K562 (cell line): Measurements from ENCODE around the gene TMEM156. TPM values are rescaled to one million over a fixed set of nuclear protein-coding genes. Genes with fewer than 3 reads are reported as not detected.

Source experiments
- ARID1B ChIP-seq: fragments of 450-650 bp; IDR thresholded peaks from 2 replicates; pipeline ENCODE4 v1.6.1; 2016; ENCODE audit warnings: antibody characterized with exemption, mild to moderate bottlenecking, inconsistent platforms
- CBX2 ChIP-seq: fragments of 200-600 bp; sonication (generic); IDR thresholded peaks from one replicate; pipeline ENCODE4 v1.6.1; 2012; ENCODE audit warnings: mild to moderate bottlenecking, low read length, inconsistent platforms; ENCODE audit not compliant: insufficient read depth, poor library complexity, severe bottlenecking
- CEBPB ChIP-seq: fragments of 450-650 bp; IDR thresholded peaks from 2 replicates; pipeline ENCODE4 v1.6.1; 2016; ENCODE audit warnings: missing genetic modification characterization, missing compliant biosample characterization
- ESRRB ChIP-seq: fragments of 250-450 bp; sonication (Bioruptor Pico); IDR thresholded peaks from 2 replicates; pipeline ENCODE4 v1.5.0; 2020; ENCODE audit warnings: mild to moderate bottlenecking, moderate library complexity, borderline replicate concordance
- MAFF ChIP-seq: IDR thresholded peaks from 2 replicates; pipeline ENCODE4 v1.6.1; 2012; ENCODE audit warnings: low read length, improper control_type of control experiment
- PBX2 ChIP-seq, 2 experiments: IDR thresholded peaks in 1 of 2; conservative IDR thresholded peaks in 1 of 2; 2 replicates each; pipeline ENCODE4 v1.6.1; 2016; ENCODE audit warnings: low read depth in 2 of 2, mild to moderate bottlenecking in 1 of 2, missing compliant biosample characterization in 1 of 2, missing genetic modification characterization in 1 of 2, moderate library complexity in 1 of 2
- POLR2H ChIP-seq: IDR thresholded peaks from 2 replicates; pipeline ENCODE4 v1.6.1; 2016; ENCODE audit warnings: missing genetic modification characterization, low read depth, mild to moderate bottlenecking, control low read depth, missing compliant biosample characterization, moderate library complexity
- RAD21 ChIP-seq, 2 experiments: fragments of 250-450 bp in 1 of 2; fragments of 450-650 bp in 1 of 2; sonication (Bioruptor Pico) in 1 of 2; formaldehyde crosslinking in 1 of 2; IDR thresholded peaks in 1 of 2; conservative IDR thresholded peaks in 1 of 2; 2 replicates each; pipeline versions ENCODE4 v1.4.0 to v1.8.0; 2020 to 2022; ENCODE audit warnings: mild to moderate bottlenecking in 2 of 2, moderate library complexity in 1 of 2
- SMARCB1 ChIP-seq: IDR thresholded peaks from 2 replicates; pipeline ENCODE4 v1.6.1; 2011; ENCODE audit warnings: improper control_type of control experiment, low read depth; ENCODE audit not compliant: insufficient read length
- TAF15 ChIP-seq: fragments of 200-400 bp; formaldehyde crosslinking; IDR thresholded peaks from 2 replicates; pipeline ENCODE4 v1.6.1; 2017; ENCODE audit warnings: mild to moderate bottlenecking, low read depth, low read length, moderate library complexity
- ZNF408 ChIP-seq: fragments of 250-450 bp; sonication (Bioruptor Pico); IDR thresholded peaks from 2 replicates; pipeline ENCODE4 v1.4.0; 2020; ENCODE audit warnings: low read depth, mild to moderate bottlenecking, moderate library complexity
- ZNF592 ChIP-seq: fragments of 450-650 bp; IDR thresholded peaks from 2 replicates; pipeline ENCODE4 v1.6.1; 2017; ENCODE audit warnings: antibody characterized with exemption, mild to moderate bottlenecking
- polyA plus RNA-seq, 8 experiments: library from polyadenylated mRNA; depleted of rRNA in 4 of 8; stranded (reverse) in 5 of 8; unstranded in 3 of 8; fragments of >200 nt; fragmentation: Nextera tagmentation in 2 of 8; fragmentation: Illumina TruSeq in 1 of 8; extraction: Ambion mirVana in 2 of 8; extraction: Trizol in 1 of 8; gene quantifications; 2 replicates each; pipeline versions ENCODE4 v1.2.1 to v1.2.3, GENCODE V29; 2011 to 2014; ENCODE audit warnings: inconsistent platforms in 1 of 8, missing spikeins in 1 of 8
- total RNA-seq, 7 experiments: library from RNA; depleted of rRNA in 6 of 7; stranded (reverse); fragments of >200 nt in 6 of 7; fragmentation: Illumina TruSeq in 2 of 7; extraction: Trizol in 2 of 7; gene quantifications; 2 replicates each; pipeline versions ENCODE4 v1.2.1 to v1.2.3, GENCODE V29; 2011 to 2021; ENCODE audit warnings: low replicate concordance in 1 of 7
- TF ChIP-seq, protein P1 (sequence below): fragments of 450-650 bp; IDR thresholded peaks from 2 replicates; pipeline ENCODE4 v1.6.1; 2018; ENCODE audit not compliant: partially characterized antibody
- TF ChIP-seq, protein P2 (sequence below): sonication (generic); formaldehyde crosslinking; IDR thresholded peaks from 2 replicates; pipeline ENCODE4 v1.8.0; 2022; ENCODE audit warnings: mild to moderate bottlenecking, missing genetic modification reagents

The TMEM156 gene
- total and polyA plus RNA-seq, 9 of the 15 experiments (the other 6 are each of a cell fraction or from before 2014, with no cell fraction given), result 3.5 to 9.6 (median 6.4) TPM

GRCh38 chr4:39025552-39026085, 6.6 kb downstream of the TMEM156 start (continued):
- TF ChIP-seq ESRRB (CRISPR knock-in tag) (no peak), MAFF (peak; percentile 86), SMARCB1 (no peak), ARID1B (peak; percentile 38), ZNF592 (peak; percentile 79), CBX2 (no peak), CEBPB (tag) (peak; percentile 82), POLR2H (peak; percentile 72), PBX2 (CRISPR knock-in tag; IDR thresholded peaks at IDR 0.05; ENCODE audit: low read depth) (no peak), PBX2 (tag; conservative IDR thresholded peaks at IDR 0.05; ENCODE audit: low read depth) (peak; percentile 68), ZNF408 (no peak), TAF15 (no peak), RAD21 (CRISPR knock-in tag; conservative IDR thresholded peaks at IDR 0.05 in 1 of 2, IDR thresholded peaks at IDR 0.05 in 1 of 2) (no peak)
- TF ChIP-seq, protein P1, sequence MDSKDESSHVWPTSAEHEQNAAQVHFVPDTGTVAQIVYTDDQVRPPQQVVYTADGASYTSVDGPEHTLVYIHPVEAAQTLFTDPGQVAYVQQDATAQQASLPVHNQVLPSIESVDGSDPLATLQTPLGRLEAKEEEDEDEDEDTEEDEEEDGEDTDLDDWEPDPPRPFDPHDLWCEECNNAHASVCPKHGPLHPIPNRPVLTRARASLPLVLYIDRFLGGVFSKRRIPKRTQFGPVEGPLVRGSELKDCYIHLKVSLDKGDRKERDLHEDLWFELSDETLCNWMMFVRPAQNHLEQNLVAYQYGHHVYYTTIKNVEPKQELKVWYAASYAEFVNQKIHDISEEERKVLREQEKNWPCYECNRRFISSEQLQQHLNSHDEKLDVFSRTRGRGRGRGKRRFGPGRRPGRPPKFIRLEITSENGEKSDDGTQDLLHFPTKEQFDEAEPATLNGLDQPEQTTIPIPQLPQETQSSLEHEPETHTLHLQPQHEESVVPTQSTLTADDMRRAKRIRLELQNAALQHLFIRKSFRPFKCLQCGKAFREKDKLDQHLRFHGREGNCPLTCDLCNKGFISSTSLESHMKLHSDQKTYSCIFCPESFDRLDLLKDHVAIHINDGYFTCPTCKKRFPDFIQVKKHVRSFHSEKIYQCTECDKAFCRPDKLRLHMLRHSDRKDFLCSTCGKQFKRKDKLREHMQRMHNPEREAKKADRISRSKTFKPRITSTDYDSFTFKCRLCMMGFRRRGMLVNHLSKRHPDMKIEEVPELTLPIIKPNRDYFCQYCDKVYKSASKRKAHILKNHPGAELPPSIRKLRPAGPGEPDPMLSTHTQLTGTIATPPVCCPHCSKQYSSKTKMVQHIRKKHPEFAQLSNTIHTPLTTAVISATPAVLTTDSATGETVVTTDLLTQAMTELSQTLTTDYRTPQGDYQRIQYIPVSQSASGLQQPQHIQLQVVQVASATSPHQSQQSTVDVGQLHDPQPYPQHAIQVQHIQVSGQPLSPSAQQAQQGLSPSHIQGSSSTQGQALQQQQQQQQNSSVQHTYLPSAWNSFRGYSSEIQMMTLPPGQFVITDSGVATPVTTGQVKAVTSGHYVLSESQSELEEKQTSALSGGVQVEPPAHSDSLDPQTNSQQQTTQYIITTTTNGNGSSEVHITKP, result peak; percentile 89
- TF ChIP-seq, protein P2, sequence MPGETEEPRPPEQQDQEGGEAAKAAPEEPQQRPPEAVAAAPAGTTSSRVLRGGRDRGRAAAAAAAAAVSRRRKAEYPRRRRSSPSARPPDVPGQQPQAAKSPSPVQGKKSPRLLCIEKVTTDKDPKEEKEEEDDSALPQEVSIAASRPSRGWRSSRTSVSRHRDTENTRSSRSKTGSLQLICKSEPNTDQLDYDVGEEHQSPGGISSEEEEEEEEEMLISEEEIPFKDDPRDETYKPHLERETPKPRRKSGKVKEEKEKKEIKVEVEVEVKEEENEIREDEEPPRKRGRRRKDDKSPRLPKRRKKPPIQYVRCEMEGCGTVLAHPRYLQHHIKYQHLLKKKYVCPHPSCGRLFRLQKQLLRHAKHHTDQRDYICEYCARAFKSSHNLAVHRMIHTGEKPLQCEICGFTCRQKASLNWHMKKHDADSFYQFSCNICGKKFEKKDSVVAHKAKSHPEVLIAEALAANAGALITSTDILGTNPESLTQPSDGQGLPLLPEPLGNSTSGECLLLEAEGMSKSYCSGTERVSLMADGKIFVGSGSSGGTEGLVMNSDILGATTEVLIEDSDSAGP (CRISPR knock-in tag), result no peak
